Immature natural killer cell (primary cell): Measurements from ENCODE around the gene CPT1A. TPM values are rescaled to one million over a fixed set of nuclear protein-coding genes. Genes with fewer than 3 reads are reported as not detected.

Source experiments
- DNase-seq, 3 donors: peaks; one replicate each; pipeline ENCODE4 v3.0.0; 2022; ENCODE audit warnings: mixed read lengths in 1 of 3
- H3K27ac Mint-ChIP-seq, 6 donors: one replicate each; pipeline ENCODE4 v1.8.0; 2020; ENCODE audit warnings: mixed read lengths in 6 of 6, mild to moderate bottlenecking in 5 of 6, inconsistent platforms in 4 of 6, moderate library complexity in 3 of 6
- H3K27me3 Mint-ChIP-seq, 3 donors: one replicate each; pipeline ENCODE4 v1.8.0; 2020 to 2021; ENCODE audit warnings: low read depth in 3 of 3, mild to moderate bottlenecking in 3 of 3, mixed read lengths in 3 of 3, moderate library complexity in 3 of 3, inconsistent platforms in 1 of 3
- H3K36me3 Mint-ChIP-seq, 3 donors: one replicate each; pipeline ENCODE4 v1.8.0; 2020; ENCODE audit warnings: mixed read lengths in 3 of 3, inconsistent platforms in 2 of 3, mild to moderate bottlenecking in 2 of 3
- H3K4me1 Mint-ChIP-seq, 2 donors: one replicate each; pipeline ENCODE4 v1.8.0; 2020; ENCODE audit warnings: inconsistent platforms in 2 of 2, mild to moderate bottlenecking in 2 of 2, mixed read lengths in 2 of 2, moderate library complexity in 1 of 2
- H3K4me3 Mint-ChIP-seq, 5 donors: one replicate each; pipeline ENCODE4 v1.8.0; 2020; ENCODE audit warnings: mild to moderate bottlenecking in 5 of 5, mixed read lengths in 5 of 5, inconsistent platforms in 3 of 5, moderate library complexity in 3 of 5
- H3K9me3 Mint-ChIP-seq, 6 donors: one replicate each; pipeline ENCODE4 v1.8.0; 2020; ENCODE audit warnings: mild to moderate bottlenecking in 6 of 6, mixed read lengths in 6 of 6, inconsistent platforms in 4 of 6, moderate library complexity in 3 of 6
- polyA plus RNA-seq, 3 donors: library from polyadenylated mRNA; unstranded; fragments of 300-500 nt; fragmentation: Illumina TruSeq; gene quantifications; one replicate each; pipeline ENCODE4 v1.2.3, GENCODE V29; 2021

CPT1A gene
- polyA plus RNA-seq, 3 donors from 2014 or later, result 6.4 to 20.3 (median 8.0) TPM

- Mint-ChIP-seq H3K27me3 (peaks cover 0 to 1% (median 0%) of the 10 kb centered on the region in 3 donors), H3K4me3 (no peak overlapping the region), H3K4me1 (no peaks in the 10 kb centered on the region), H3K27ac (no peak overlapping the region), H3K9me3 (no peaks in the 10 kb centered on the region), H3K36me3 (peaks cover 3 to 29% (median 14%) of the 10 kb centered on the region in 3 donors)
- no peak for DNase-seq
Measured at GRCh38 chr11:68784653-68785052, 57.1 kb downstream of the CPT1A start.

- H3K27me3 Mint-ChIP-seq, result peaks cover 0 to 1% (median 0%) of the 10 kb centered on the region in 3 donors
- H3K4me3 Mint-ChIP-seq, result no peak overlapping the region
- no peak for DNase-seq
- H3K4me1 Mint-ChIP-seq, result no peaks in the 10 kb centered on the region
- H3K9me3 Mint-ChIP-seq, result no peaks in the 10 kb centered on the region
- H3K27ac Mint-ChIP-seq, result no peak overlapping the region
- H3K36me3 Mint-ChIP-seq, result peaks cover 3 to 28% (median 18%) of the 10 kb centered on the region in 3 donors
Measured at GRCh38 chr11:68783216-68783821, 58.4 kb downstream of the CPT1A start.

GRCh38 chr11:68782711-68783110 lies 59.0 kb downstream of the CPT1A start:
- Mint-ChIP-seq H3K27ac (no peak overlapping the region), H3K27me3 (peaks cover 0 to 1% (median 0%) of the 10 kb centered on the region in 3 donors), H3K36me3 (peaks cover 8 to 34% (median 20%) of the 10 kb centered on the region in 3 donors), H3K4me3 (no peak overlapping the region), H3K9me3 (no peaks in the 10 kb centered on the region), H3K4me1 (no peaks in the 10 kb centered on the region)
- DNase-seq, result no peak

GRCh38 chr11:68780829-68781228 lies 60.9 kb downstream of the CPT1A start:
- Mint-ChIP-seq H3K27ac (no peak overlapping the region), H3K9me3 (no peaks in the 10 kb centered on the region), H3K27me3 (peaks cover 0 to 1% (median 0%) of the 10 kb centered on the region in 3 donors), H3K36me3 (peaks cover 9 to 39% (median 26%) of the 10 kb centered on the region in 3 donors), H3K4me1 (no peaks in the 10 kb centered on the region), H3K4me3 (no peak overlapping the region)
- no peak for DNase-seq

- H3K4me1 Mint-ChIP-seq, result no peaks in the 10 kb centered on the region
- no peak overlapping the region for H3K4me3 Mint-ChIP-seq
- H3K36me3 Mint-ChIP-seq, result peaks cover 19 to 48% (median 29%) of the 10 kb centered on the region in 3 donors
- H3K27ac Mint-ChIP-seq, result peak overlapping the region in 2 of 6 donors; percentile 15 to 54
- H3K9me3 Mint-ChIP-seq, result no peaks in the 10 kb centered on the region
- no peak for DNase-seq
- H3K27me3 Mint-ChIP-seq, result peaks cover 0 to 2% (median 1%) of the 10 kb centered on the region in 3 donors
Measured at GRCh38 chr11:68778205-68778604, 63.5 kb downstream of the CPT1A start.

- H3K27me3 Mint-ChIP-seq, result peaks cover 0 to 2% (median 0%) of the 10 kb centered on the region in 3 donors
- peak overlapping the region in 1 of 6 donors; percentile 8 for H3K27ac Mint-ChIP-seq
- DNase-seq, result no peak
- H3K4me3 Mint-ChIP-seq, result no peak overlapping the region
- H3K4me1 Mint-ChIP-seq, result no peaks in the 10 kb centered on the region
- H3K36me3 Mint-ChIP-seq, result peaks cover 27 to 55% (median 37%) of the 10 kb centered on the region in 3 donors
- H3K9me3 Mint-ChIP-seq, result no peaks in the 10 kb centered on the region
Measured at GRCh38 chr11:68776442-68777235, 65.1 kb downstream of the CPT1A start.

- H3K27me3 Mint-ChIP-seq, result peaks cover 0 to 2% (median 0%) of the 10 kb centered on the region in 3 donors
- no peaks in the 10 kb centered on the region for H3K9me3 Mint-ChIP-seq
- no peaks in the 10 kb centered on the region for H3K4me1 Mint-ChIP-seq
- H3K36me3 Mint-ChIP-seq, result peaks cover 32 to 58% (median 41%) of the 10 kb centered on the region in 3 donors
- H3K27ac Mint-ChIP-seq, result peak overlapping the region in 1 of 6 donors; percentile 8
- no peak overlapping the region for H3K4me3 Mint-ChIP-seq
- no peak for DNase-seq
Measured at GRCh38 chr11:68775951-68776388, 65.7 kb downstream of the CPT1A start.

- H3K4me1 Mint-ChIP-seq, result no peaks in the 10 kb centered on the region
- H3K4me3 Mint-ChIP-seq, result no peak overlapping the region
- no peak overlapping the region for H3K27ac Mint-ChIP-seq
- H3K9me3 Mint-ChIP-seq, result no peaks in the 10 kb centered on the region
- H3K27me3 Mint-ChIP-seq, result peaks cover 0 to 2% (median 0%) of the 10 kb centered on the region in 3 donors
- no peak for DNase-seq
- peaks cover 34 to 60% (median 37%) of the 10 kb centered on the region in 3 donors for H3K36me3 Mint-ChIP-seq
Measured at GRCh38 chr11:68774194-68774585, 67.5 kb downstream of the CPT1A start.

- Mint-ChIP-seq H3K27me3 (peaks cover 0 to 2% (median 0%) of the 10 kb centered on the region in 3 donors), H3K9me3 (no peaks in the 10 kb centered on the region), H3K4me1 (no peaks in the 10 kb centered on the region), H3K27ac (peak overlapping the region in 1 of 6 donors; percentile 34), H3K36me3 (peaks cover 34 to 60% (median 37%) of the 10 kb centered on the region in 3 donors), H3K4me3 (no peak overlapping the region)
- DNase-seq, result no peak
Measured at GRCh38 chr11:68773521-68774193, 68.1 kb downstream of the CPT1A start.

- H3K36me3 Mint-ChIP-seq, result peaks cover 31 to 56% (median 36%) of the 10 kb centered on the region in 3 donors
- no peak for DNase-seq
- H3K4me1 Mint-ChIP-seq, result no peaks in the 10 kb centered on the region
- no peaks in the 10 kb centered on the region for H3K9me3 Mint-ChIP-seq
- no peak overlapping the region for H3K4me3 Mint-ChIP-seq
- H3K27me3 Mint-ChIP-seq, result peaks cover 0 to 2% (median 1%) of the 10 kb centered on the region in 3 donors
- no peak overlapping the region for H3K27ac Mint-ChIP-seq
Measured at GRCh38 chr11:68772936-68773335, 68.8 kb downstream of the CPT1A start.

GRCh38 chr11:68770781-68771180 lies 70.9 kb downstream of the CPT1A start:
- Mint-ChIP-seq H3K9me3 (no peaks in the 10 kb centered on the region), H3K27ac (no peak overlapping the region), H3K4me1 (no peaks in the 10 kb centered on the region), H3K27me3 (peaks cover 0 to 2% (median 1%) of the 10 kb centered on the region in 3 donors), H3K4me3 (no peak overlapping the region), H3K36me3 (peaks cover 27 to 53% (median 28%) of the 10 kb centered on the region in 3 donors)
- DNase-seq, result no peak

- Mint-ChIP-seq H3K4me3 (no peak overlapping the region), H3K36me3 (peaks cover 15 to 40% (median 24%) of the 10 kb centered on the region in 3 donors), H3K9me3 (no peaks in the 10 kb centered on the region), H3K27me3 (peaks cover 0 to 1% (median 0%) of the 10 kb centered on the region in 3 donors), H3K27ac (no peak overlapping the region), H3K4me1 (no peaks in the 10 kb centered on the region)
- DNase-seq, result no peak
Measured at GRCh38 chr11:68767672-68768071, 74.0 kb downstream of the CPT1A start.

GRCh38 chr11:68766786-68767185 lies 74.9 kb downstream of the CPT1A start:
- Mint-ChIP-seq H3K4me3 (no peak overlapping the region), H3K4me1 (no peaks in the 10 kb centered on the region), H3K9me3 (no peaks in the 10 kb centered on the region), H3K27ac (no peak overlapping the region), H3K36me3 (peaks cover 14 to 45% (median 23%) of the 10 kb centered on the region in 3 donors), H3K27me3 (peaks cover 0 to 1% (median 0%) of the 10 kb centered on the region in 3 donors)
- no peak for DNase-seq
